Measurements from ENCODE around the gene ERRFI1. TPM values are rescaled to one million over a fixed set of nuclear protein-coding genes. Genes with fewer than 3 reads are reported as not detected.

ERRFI1 gene
- total RNA-seq, 1 donor from 2014 or later = 1.4 TPM

- CTCF ChIA-PET = interaction anchor here (0.7 to 2.2 kb wide), 6 partner anchors 8 to 866 kb away, joined by 4 to 9 read pairs (median 6); no protein-coding TSS in a partner anchor
- TF ChIP-seq, protein P1, sequence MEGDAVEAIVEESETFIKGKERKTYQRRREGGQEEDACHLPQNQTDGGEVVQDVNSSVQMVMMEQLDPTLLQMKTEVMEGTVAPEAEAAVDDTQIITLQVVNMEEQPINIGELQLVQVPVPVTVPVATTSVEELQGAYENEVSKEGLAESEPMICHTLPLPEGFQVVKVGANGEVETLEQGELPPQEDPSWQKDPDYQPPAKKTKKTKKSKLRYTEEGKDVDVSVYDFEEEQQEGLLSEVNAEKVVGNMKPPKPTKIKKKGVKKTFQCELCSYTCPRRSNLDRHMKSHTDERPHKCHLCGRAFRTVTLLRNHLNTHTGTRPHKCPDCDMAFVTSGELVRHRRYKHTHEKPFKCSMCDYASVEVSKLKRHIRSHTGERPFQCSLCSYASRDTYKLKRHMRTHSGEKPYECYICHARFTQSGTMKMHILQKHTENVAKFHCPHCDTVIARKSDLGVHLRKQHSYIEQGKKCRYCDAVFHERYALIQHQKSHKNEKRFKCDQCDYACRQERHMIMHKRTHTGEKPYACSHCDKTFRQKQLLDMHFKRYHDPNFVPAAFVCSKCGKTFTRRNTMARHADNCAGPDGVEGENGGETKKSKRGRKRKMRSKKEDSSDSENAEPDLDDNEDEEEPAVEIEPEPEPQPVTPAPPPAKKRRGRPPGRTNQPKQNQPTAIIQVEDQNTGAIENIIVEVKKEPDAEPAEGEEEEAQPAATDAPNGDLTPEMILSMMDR (IDR thresholded peaks at IDR 0.05) = no peak
- Mint-ChIP-seq H3K9me3 (no peaks in the 10 kb centered on the region), H3K27ac (no peak overlapping the region), H3K4me1 (peaks cover 6% of the 10 kb centered on the region), H3K4me3 (no peak overlapping the region), H3K27me3 (no peaks in the 10 kb centered on the region), H3K36me3 (ENCODE audit: low read depth) (peaks cover 82% of the 10 kb centered on the region)
- POLR2A ChIA-PET = no interaction called here
- DNase-seq (no peak), ATAC-seq (ENCODE audit: low read depth) (no peak)
- intact Hi-C loops (cut with micrococcal nuclease) = loop anchor here (2.0 kb wide), 1 partner anchor 32 kb away; no protein-coding TSS in a partner anchor
These were observed 42.9 kb downstream of the ERRFI1 start for GRCh38 chr1:7983086-7983778.

GRCh38 chr1:7980984-7981383 is 45.1 kb downstream of the ERRFI1 start:
- H3K36me3 Mint-ChIP-seq (ENCODE audit: low read depth) = peaks cover 82% of the 10 kb centered on the region

DNA sequence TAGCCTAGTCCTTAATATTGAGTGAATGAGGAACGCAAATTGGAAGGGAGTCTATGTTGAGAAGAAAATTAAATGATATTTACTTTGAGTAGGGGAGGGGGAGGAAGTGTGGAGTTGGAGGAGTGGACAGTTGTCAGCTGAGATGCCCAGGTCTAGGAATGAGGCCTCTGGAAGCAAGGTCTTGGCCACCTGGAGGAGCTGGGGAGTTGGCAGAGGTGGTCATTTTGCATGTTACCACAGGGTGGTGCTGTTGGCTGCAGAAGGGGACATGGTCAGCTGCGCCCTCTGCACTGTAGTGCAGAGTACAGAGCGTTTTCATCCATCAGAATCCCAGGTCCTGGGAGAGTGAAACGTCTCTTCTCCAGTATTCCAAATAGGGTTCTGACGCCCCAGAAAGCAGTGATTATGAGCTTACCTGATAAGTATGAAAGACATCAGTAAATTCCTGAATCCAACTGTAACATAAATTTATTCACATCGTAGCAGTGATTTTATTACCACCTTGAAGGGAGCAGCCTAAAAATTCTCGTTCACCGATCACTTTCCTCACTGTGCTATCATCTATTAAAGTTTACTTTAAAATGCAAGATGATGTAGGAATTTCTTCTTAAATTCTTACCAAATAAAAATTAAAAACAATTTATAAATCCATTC is 50.8 kb downstream of the ERRFI1 start:
- DNase-seq (no peak), ATAC-seq (ENCODE audit: low read depth) (peak; percentile 50)
- no peak overlapping the region for H3K27ac Mint-ChIP-seq
- POLR2A ChIA-PET = interaction anchor here (0.6 kb wide), 2 partner anchors 349 to 741 kb away, joined by 3 to 4 read pairs; no protein-coding TSS in a partner anchor
- no peak overlapping the region for H3K4me3 Mint-ChIP-seq
- H3K36me3 Mint-ChIP-seq (ENCODE audit: low read depth) = peaks cover 75% of the 10 kb centered on the region
- intact Hi-C loops (cut with micrococcal nuclease) = no loop called here
- peaks cover 2% of the 10 kb centered on the region for H3K4me1 Mint-ChIP-seq
- no peaks in the 10 kb centered on the region for H3K27me3 Mint-ChIP-seq
- TF ChIP-seq, protein P1 (IDR thresholded peaks at IDR 0.05) = no peak
- H3K9me3 Mint-ChIP-seq = no peaks in the 10 kb centered on the region
- CTCF ChIA-PET = interaction anchor here (0.6 to 1.6 kb wide), 5 partner anchors 9 to 873 kb away, joined by 3 to 6 read pairs (median 3); no protein-coding TSS in a partner anchor

More at GRCh38 chr1:7980984-7981383, 45.1 kb downstream of the ERRFI1 start:
- TF ChIP-seq, protein P1 (IDR thresholded peaks at IDR 0.05) = no peak
- peaks cover 6% of the 10 kb centered on the region for H3K4me1 Mint-ChIP-seq
- no peaks in the 10 kb centered on the region for H3K9me3 Mint-ChIP-seq
- H3K4me3 Mint-ChIP-seq = no peak overlapping the region
- no peak for ATAC-seq (ENCODE audit: low read depth)
- intact Hi-C loops (cut with micrococcal nuclease) = no loop called here
- no peak overlapping the region for H3K27ac Mint-ChIP-seq
- no peak for DNase-seq
- ChIA-PET POLR2A (interaction anchor here (0.7 to 1.0 kb wide), 2 partner anchors 197 to 898 kb away, joined by 3 read pairs; no protein-coding TSS in a partner anchor), CTCF (no interaction called here)
- H3K27me3 Mint-ChIP-seq = no peaks in the 10 kb centered on the region

- TF ChIP-seq, protein P1 (IDR thresholded peaks at IDR 0.05) = no peak
- no peak for ATAC-seq (ENCODE audit: low read depth)
- H3K9me3 Mint-ChIP-seq = no peaks in the 10 kb centered on the region
- intact Hi-C loops (cut with micrococcal nuclease) = no loop called here
- H3K27me3 Mint-ChIP-seq = no peaks in the 10 kb centered on the region
- ChIA-PET CTCF (interaction anchor here (1.4 kb wide), 1 partner anchor 11 kb away, joined by 5 read pairs; no protein-coding TSS in a partner anchor), POLR2A (no interaction called here)
- DNase-seq = no peak
- H3K27ac Mint-ChIP-seq = no peak overlapping the region
- H3K4me1 Mint-ChIP-seq = peaks cover 2% of the 10 kb centered on the region
- peaks cover 69% of the 10 kb centered on the region for H3K36me3 Mint-ChIP-seq (ENCODE audit: low read depth)
- H3K4me3 Mint-ChIP-seq = no peak overlapping the region
These were observed 53.0 kb downstream of the ERRFI1 start for GRCh38 chr1:7973086-7973485.

GRCh38 chr1:7972285-7972684 is 53.8 kb downstream of the ERRFI1 start:
- H3K27me3 Mint-ChIP-seq = no peaks in the 10 kb centered on the region
- ATAC-seq (ENCODE audit: low read depth) = no peak
- intact Hi-C loops (cut with micrococcal nuclease) = no loop called here
- no peak for DNase-seq
- no peak overlapping the region for H3K4me3 Mint-ChIP-seq
- ChIA-PET CTCF (no interaction called here), POLR2A (interaction anchor here (0.6 kb wide), 1 partner anchor 845 kb away, joined by 6 read pairs; the partner anchor contains the start of gene RERE)
- peaks cover 4% of the 10 kb centered on the region for H3K4me1 Mint-ChIP-seq
- H3K9me3 Mint-ChIP-seq = no peaks in the 10 kb centered on the region
- no peak overlapping the region for H3K27ac Mint-ChIP-seq
- TF ChIP-seq, protein P1 (IDR thresholded peaks at IDR 0.05) = no peak
- H3K36me3 Mint-ChIP-seq (ENCODE audit: low read depth) = peaks cover 67% of the 10 kb centered on the region
